ENCODE measurements around the gene KYAT1. TPM values are rescaled to one million over a fixed set of nuclear protein-coding genes. Genes with fewer than 3 reads are reported as not detected.

Gene KYAT1
- total RNA-seq, 1 donor from 2014 or later = 21.7 TPM

DNA sequence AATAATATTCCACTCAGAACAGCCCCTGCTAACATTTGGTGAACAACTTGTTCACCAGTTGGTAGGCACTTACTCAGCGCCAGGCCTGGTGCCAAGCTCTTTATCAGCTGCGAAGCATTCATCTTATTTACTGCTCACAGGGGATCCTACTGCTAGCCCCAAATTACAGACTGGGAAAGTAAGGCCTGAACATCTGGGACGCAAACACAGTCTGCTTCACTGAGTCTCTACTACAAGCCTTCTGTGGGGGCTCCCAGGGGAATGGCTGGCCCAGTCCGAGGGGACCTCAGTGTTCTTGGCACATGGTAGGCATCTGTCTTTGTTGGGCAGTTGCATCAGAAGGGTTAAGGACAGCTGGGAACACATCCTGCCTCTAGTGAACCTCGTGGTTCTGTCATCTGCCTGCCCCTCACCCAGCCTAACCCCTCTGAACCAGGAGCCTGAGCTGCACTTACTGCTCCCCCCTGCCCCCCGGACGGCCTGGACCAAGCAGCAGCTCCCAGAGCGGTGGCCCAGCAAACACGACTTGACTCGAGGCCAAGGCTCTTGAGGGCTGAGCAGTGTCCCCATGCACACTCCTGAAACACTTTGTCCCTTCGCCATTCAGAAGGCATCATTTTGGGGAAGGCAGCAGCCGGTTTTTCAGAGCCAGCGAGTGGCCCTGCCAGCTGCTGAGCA lies 38.8 kb upstream of the KYAT1 start, which contains the start of gene PHYHD1:
TSS of gene PHYHD1 (plus strand) at position 602 of the 678 bp plus-strand sequence. CDS start 1,342 bp downstream, outside the sequence.
- TF ChIP-seq, protein P1, sequence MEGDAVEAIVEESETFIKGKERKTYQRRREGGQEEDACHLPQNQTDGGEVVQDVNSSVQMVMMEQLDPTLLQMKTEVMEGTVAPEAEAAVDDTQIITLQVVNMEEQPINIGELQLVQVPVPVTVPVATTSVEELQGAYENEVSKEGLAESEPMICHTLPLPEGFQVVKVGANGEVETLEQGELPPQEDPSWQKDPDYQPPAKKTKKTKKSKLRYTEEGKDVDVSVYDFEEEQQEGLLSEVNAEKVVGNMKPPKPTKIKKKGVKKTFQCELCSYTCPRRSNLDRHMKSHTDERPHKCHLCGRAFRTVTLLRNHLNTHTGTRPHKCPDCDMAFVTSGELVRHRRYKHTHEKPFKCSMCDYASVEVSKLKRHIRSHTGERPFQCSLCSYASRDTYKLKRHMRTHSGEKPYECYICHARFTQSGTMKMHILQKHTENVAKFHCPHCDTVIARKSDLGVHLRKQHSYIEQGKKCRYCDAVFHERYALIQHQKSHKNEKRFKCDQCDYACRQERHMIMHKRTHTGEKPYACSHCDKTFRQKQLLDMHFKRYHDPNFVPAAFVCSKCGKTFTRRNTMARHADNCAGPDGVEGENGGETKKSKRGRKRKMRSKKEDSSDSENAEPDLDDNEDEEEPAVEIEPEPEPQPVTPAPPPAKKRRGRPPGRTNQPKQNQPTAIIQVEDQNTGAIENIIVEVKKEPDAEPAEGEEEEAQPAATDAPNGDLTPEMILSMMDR (IDR thresholded peaks at IDR 0.05) = no peak
- no peak for TF ChIP-seq EZH2 (IDR thresholded peaks at IDR 0.05)
- no peak for TF ChIP-seq EZH2phosphoT487 (IDR thresholded peaks at IDR 0.05)
- Histone ChIP-seq H3K27ac (peak within 1 kb of the TSS; percentile 67), H3F3A (ENCODE audit: low read depth) (peaks cover 26% of the 10 kb centered on the region), H3K36me3 (no peaks in the 10 kb centered on the region), H3K4me3 (peak within 1 kb of the TSS; percentile 62), H2AFZ (replicated peaks) (peak within 1 kb of the TSS; percentile 94), H4K20me1 (ENCODE audit: low read depth) (no peaks in the 10 kb centered on the region), H3K9me3 (ENCODE audit: low read depth) (no peaks in the 10 kb centered on the region), H3K9ac (no peak within 1 kb of the TSS), H3K79me2 (ENCODE audit: low read depth) (peaks cover 3% of the 10 kb centered on the region), H3K4me2 (peak within 1 kb of the TSS; percentile 83), H3K27me3 (no peaks in the 10 kb centered on the region), H3K4me1 (peaks cover 8% of the 10 kb centered on the region)
- Mint-ChIP-seq H3K9me3 (no peaks in the 10 kb centered on the region), H3K27me3 (ENCODE audit: insufficient read depth, low read depth) (peaks cover 4% of the 10 kb centered on the region), H3K27ac (peak within 1 kb of the TSS; percentile 97), H3K4me1 (peaks cover 19% of the 10 kb centered on the region), H3K4me3 (peak within 1 kb of the TSS; percentile 75), H3K36me3 (peaks cover 12% of the 10 kb centered on the region)
- no peak for DNase-seq (ENCODE audit: low spot score)

DNA sequence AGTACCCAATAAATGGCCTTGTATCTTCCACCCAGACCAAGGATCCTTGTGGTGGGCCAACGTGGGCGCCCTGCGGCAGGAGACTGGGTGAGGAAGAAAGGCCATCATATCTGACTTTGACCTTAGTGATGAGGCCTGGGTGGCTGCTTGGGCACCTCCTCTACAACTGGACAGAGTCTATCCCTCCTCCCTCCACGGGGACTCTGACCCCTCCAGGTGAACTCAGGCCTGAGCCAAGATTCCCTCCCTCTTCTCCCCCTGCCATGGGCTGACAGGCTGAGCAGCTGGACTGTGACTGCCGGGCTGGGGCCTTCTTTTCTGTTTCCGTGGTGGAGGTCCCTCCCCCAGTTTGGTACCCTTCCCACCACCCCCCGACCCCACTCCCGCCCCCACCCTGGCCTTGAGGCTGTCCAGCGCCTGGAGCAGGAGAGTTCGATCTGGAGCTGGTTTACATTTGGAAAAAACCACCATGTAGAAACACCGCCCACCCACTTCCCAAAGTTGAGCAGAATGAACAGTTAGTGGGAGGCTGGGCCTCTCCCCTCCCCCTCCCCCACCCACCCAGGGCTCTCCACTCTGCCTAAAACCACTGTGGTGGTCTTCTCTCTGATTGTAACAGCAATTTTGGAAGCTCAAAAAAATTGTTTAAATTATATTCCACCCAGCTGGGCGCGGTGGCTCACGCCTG lies 37.8 kb upstream of the KYAT1 start:
- H3K27ac Mint-ChIP-seq = no peak overlapping the region
- no peak overlapping the region for H3K4me2 ChIP-seq

DNA sequence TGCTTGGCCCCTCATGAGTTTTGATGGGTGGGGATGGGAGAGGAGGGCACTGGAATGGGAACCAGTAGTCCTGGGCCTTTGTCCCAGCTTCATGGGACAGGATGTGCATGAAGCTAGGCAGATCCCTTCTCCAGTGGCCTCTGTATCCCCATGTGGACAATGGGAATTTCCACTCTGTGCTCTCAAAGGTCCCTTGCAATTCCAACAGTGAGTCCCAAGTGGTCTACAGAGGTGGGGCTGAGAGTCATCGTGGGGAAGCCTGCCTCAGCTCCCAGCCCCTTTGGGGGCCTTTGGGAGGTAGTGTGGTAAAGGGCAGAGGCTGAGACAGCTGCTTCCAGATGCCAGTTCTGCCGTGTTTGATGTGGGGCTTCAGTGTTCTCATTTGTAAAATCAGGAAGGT lies 37.2 kb upstream of the KYAT1 start:
- Histone ChIP-seq H3K9ac (no peak overlapping the region), H3K4me1 (peaks cover 8% of the 10 kb centered on the region), H4K20me1 (ENCODE audit: low read depth) (peaks cover 3% of the 10 kb centered on the region), H3K4me2 (no peak overlapping the region), H3K4me3 (no peak overlapping the region), H2AFZ (replicated peaks) (no peak overlapping the region), H3K27ac (no peak overlapping the region), H3K9me3 (ENCODE audit: low read depth) (no peaks in the 10 kb centered on the region), H3K79me2 (ENCODE audit: low read depth) (peaks cover 6% of the 10 kb centered on the region), H3K27me3 (no peaks in the 10 kb centered on the region), H3K36me3 (no peaks in the 10 kb centered on the region), H3F3A (ENCODE audit: low read depth) (peaks cover 26% of the 10 kb centered on the region)
- H3K27me3 Mint-ChIP-seq (ENCODE audit: insufficient read depth, low read depth) = peaks cover 6% of the 10 kb centered on the region
- no peak overlapping the region for H3K27ac Mint-ChIP-seq
- H3K4me1 Mint-ChIP-seq = peaks cover 19% of the 10 kb centered on the region
- H3K4me3 Mint-ChIP-seq = no peak overlapping the region
- DNase-seq (ENCODE audit: low spot score) = no peak
- H3K9me3 Mint-ChIP-seq = no peaks in the 10 kb centered on the region
- H3K36me3 Mint-ChIP-seq = peaks cover 12% of the 10 kb centered on the region
- no peak for TF ChIP-seq EZH2phosphoT487 (IDR thresholded peaks at IDR 0.05)
- TF ChIP-seq, protein P1 (IDR thresholded peaks at IDR 0.05) = no peak
- no peak for TF ChIP-seq EZH2 (IDR thresholded peaks at IDR 0.05)

More for the DNA sequence above, 37.8 kb upstream of the KYAT1 start:
- Histone ChIP-seq H3K9me3 (ENCODE audit: low read depth) (no peaks in the 10 kb centered on the region), H3K27ac (no peak overlapping the region), H2AFZ (replicated peaks) (no peak overlapping the region), H4K20me1 (ENCODE audit: low read depth) (peaks cover 3% of the 10 kb centered on the region), H3K79me2 (ENCODE audit: low read depth) (peaks cover 5% of the 10 kb centered on the region), H3K9ac (no peak overlapping the region), H3K36me3 (no peaks in the 10 kb centered on the region), H3K4me3 (no peak overlapping the region), H3K4me1 (peaks cover 8% of the 10 kb centered on the region), H3K27me3 (no peaks in the 10 kb centered on the region), H3F3A (ENCODE audit: low read depth) (peaks cover 26% of the 10 kb centered on the region)
- peaks cover 6% of the 10 kb centered on the region for H3K27me3 Mint-ChIP-seq (ENCODE audit: insufficient read depth, low read depth)
- TF ChIP-seq EZH2phosphoT487 (IDR thresholded peaks at IDR 0.05) = no peak
- TF ChIP-seq, protein P1 (IDR thresholded peaks at IDR 0.05) = no peak
- no peak for TF ChIP-seq EZH2 (IDR thresholded peaks at IDR 0.05)
- no peak for DNase-seq (ENCODE audit: low spot score)
- H3K4me1 Mint-ChIP-seq = peaks cover 19% of the 10 kb centered on the region
- peaks cover 12% of the 10 kb centered on the region for H3K36me3 Mint-ChIP-seq
- no peak overlapping the region for H3K4me3 Mint-ChIP-seq
- H3K9me3 Mint-ChIP-seq = no peaks in the 10 kb centered on the region
